ENCODE measurements around the gene ATP9A.

Gene ATP9A

GRCh38 chr20:51549474-51549873 lies 218.7 kb downstream of the ATP9A start:
- DNase-seq (ENCODE audit: low spot score) = no peak

GRCh38 chr20:51547951-51548350 lies 220.2 kb downstream of the ATP9A start:
- no peak for DNase-seq (ENCODE audit: low spot score)

Data from GM03348 (cell line).